ENCODE measurements around the gene KLHL40.
A peak's percentile ranks its signal among the peaks of the same experiment; 100 is the strongest.

The KLHL40 gene

GRCh38 chr3:42691816-42692666 lies 6.7 kb downstream of the KLHL40 start:
- no peak for DNase-seq

- no peak for DNase-seq
Measured at GRCh38 chr3:42692667-42693529, 7.6 kb downstream of the KLHL40 start.

- DNase-seq: no peak
Measured at GRCh38 chr3:42693530-42693930, 8.2 kb downstream of the KLHL40 start.

GRCh38 chr3:42694366-42694765 lies 9.0 kb downstream of the KLHL40 start:
- DNase-seq: no peak

DNA sequence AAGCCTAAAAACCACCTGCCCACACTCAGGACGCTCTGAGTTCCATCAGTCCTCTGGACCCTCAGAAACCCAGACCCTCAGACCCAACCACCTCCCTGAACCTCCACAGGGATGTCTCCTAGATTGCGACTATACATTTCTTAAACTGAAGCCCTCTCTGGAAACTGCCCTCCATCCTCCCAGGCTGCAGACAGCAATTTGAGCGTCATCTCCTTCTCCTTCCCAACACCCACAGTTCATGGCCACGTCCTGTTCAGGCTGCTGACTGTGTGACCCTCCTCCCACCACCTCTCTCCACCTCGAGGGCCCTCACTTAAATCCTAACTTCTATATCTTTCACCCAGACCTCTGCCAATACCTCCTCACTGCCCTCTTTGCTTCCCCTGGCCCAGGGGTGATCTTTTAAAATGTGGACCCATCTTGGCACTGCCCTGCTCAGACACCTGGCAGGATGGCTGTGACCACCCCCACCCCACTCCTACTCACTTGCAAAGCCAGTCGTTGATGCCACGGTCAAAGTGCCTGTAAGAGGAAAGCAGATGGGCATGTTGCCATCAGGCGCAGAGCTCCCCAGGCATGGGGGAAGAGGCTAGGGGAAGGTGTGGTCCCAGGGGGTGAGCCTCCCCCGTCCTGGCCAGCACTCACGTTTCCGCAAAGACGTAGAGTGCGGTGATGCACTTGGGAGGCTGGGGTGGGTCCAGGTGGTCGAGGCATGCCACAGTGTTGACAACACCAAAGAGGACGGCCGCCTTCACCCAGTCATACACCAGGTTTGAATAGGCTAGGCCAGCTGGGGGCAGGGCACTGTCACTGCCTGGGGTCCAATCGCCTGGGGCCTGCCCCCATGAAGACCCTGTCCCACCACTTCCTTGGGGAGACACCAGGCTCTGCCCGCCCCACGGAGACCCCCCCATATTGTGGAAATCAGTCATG lies 11.3 kb downstream of the KLHL40 start:
- DNase-seq: no peak

DNA sequence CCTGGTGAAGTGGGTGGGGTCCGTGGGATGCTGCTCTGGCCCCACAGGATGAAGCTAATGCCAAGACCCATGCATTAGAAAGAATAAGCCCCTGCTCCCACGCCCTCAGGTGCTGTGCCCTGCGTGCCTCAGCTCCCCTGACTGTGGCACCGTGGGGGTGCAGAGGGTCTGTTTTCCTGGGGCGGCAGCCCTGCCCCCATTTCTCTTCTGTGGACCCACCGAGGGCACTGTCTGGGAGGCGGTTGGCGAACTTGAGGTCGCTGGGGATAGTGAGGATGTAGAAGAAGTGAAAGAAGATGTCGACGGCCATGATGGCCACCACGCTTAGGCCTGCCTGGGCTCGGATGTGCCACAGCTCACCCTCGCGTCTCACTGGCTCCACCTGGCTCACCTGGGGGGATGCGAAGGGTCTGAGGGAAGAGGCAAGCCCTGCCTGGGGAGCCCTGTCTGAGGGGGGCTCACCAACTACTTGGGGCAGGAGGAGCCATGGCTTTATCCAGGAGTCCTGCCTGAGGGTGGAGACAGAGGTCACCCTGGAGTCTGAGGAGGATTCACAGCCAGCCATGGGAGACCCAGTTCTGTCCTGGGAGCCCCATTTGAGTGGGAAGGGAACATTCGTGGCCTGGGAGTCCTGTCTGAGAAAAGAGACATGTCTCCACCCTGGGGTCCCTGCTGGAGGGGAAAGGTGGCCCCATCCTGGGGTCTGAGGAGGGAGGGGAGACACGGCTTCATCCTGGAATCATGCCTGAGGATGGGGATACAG lies 12.1 kb downstream of the KLHL40 start:
- DNase-seq: no peak

- DNase-seq: no peak
Measured at GRCh38 chr3:42698216-42698910, 13.0 kb downstream of the KLHL40 start.

- DNase-seq: no peak
Measured at GRCh38 chr3:42698911-42699230, 13.5 kb downstream of the KLHL40 start.

GRCh38 chr3:42699511-42699971 lies 14.2 kb downstream of the KLHL40 start:
- DNase-seq: no peak

DNA sequence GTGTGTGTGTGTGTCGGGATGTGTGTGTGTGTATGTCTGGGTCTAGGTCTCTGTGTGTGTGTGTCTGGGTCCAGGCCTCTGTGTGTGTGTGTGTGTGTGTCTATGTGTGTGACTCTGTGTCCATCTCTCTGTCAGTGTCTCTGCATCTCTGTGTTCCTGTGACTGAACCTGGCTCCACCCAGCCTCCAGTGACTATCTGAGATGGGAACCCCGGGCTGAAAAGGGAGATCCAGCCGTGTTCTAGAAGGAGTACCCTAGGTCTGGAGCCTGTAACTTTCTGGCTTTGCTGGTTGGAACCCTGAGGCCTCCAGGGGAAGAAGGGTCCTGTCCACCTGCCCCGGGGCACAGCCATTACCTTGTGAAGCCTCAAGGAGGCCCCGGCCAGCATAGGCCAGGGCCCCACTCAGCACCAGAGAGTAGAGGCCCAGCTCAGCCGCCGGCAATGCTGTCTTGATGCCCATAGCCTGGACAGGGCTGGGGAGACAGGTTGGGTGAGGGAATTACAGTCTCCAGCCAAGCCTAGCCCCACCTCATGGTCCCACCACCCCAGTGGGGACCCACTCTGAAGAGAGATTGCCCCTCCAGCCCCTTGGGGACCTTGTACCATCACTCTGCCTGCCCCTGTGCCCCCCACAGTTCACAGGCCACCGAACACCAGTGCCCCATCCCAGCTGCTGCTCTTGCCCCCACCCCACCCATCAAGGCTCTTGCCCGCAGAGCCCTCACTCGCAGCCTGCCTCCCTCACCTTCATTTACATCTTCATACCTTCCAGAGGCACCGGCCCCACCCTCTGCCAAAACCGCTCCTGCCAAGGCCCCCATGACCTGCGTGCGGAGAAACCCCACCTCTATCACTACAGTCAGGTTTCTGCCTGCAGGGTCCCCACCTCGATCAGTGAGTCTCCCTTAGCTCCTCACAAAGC lies 15.3 kb downstream of the KLHL40 start:
- DNase-seq: no peak

DNA sequence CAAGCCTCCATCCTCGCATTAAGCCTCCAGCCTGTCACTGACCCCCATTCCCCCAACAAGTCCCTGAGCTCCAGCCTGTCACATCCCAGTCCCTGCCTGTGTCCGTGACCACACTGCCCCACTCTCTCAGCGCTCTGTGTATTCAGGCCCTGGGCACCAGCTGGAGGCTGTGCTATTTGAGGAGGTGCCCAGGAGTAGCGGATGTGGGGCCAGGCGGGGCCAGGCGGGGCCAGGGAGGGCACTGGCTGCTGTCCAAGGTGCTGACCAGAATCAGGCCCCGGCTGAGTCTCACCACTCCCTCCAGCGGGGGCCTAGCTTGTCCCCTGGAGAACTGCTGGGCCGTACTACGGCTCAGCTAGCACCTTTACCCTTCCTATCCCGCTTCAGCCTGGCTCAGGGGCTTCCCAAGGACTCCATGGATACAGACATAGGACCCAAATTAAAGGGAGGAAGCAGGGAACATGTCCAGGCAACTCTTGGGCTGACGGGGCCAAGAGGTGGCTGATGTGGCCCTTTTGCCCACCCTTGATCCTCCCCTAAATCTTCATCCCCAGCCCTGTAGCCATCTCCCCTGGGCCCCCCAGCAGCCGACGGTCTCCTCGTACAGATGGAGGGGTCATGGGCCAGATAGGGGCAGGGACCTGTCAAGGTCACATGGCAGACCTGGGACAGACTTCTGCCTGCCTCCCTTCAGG lies 16.2 kb downstream of the KLHL40 start:
- peak; percentile 85 for DNase-seq

DNA sequence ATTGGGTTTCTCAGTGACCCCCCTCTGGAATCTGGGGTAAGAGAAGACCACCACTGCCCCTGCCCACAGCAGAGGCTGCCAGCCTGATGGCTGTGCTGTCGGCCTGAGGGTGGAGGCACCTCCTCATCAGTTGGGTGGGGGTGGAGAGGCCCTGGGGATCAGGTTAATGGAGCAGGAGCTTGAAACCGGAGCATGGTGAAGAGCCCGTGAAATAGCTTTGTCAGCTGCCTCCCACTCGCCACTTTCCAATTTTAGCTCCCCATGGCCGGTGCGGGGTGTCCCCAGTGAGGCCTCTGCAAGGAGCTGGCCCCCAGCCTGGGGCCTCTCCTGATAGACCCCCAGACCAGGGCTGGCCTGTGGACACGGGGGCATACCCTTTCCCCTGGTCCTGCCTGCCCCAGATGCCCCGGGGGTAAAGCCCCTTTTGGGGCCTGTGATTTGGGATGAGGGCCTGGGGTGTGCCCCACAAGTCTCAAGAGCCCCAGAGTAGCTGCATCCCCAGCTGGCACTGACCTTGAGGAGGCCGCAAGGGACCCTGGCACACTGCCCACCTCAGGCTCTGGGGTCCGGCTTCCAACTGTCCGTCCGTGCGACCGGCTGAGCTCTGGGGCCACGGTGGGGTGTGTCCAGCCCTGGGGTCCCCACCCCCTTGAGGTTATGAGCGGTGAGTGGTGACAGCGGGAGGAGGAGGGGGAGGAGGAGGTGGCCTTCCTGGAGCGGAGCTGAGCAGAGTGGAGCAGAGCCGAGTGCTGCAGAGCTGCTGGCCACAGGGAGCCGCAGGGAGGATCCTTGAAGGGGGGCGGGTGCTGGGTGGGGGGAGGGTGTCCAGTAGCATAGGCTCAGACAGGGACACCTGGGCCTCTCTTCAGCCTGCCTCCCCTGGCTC lies 17.0 kb downstream of the KLHL40 start, which contains the start of gene HHATL:
Gene HHATL (minus strand): TSS at position 733 of the 886 bp plus-strand sequence. CDS start 1,972 bp downstream, outside the sequence.
- no peak for DNase-seq

DNA sequence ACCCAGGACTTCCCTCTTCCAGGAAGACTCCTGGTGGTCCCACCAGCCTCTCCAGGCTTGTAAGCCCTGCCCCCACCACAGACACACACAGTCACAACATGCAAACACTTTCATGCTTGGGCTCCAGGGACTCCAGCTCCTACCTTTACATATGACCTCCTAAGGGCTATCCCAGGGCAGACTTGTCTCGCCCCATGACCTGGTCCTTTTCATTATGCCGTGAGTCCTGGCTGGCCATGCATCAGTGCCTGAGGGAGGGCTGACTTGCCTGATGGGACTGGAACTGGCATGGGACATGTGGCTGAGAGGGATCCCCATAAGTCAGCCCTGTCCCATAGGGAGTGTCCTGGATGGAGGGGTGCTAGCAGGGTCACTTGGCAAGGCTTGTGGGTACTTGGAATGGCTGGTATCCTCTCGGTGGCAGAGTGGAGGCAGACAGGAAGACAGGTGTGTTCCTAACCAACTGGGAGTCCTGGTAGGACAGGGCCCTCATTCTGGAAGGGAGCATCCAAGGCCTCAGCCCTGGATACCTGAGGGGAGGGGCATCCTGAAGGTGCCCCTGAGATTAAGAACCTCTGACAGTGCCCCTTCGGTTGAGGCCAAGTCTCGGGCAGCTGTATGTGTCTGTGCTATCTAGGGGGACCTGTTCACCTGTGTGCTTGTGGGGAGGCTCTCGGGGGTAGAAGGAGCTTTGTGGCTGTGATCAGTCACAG lies 17.8 kb downstream of the KLHL40 start:
- no peak for DNase-seq

- DNase-seq: no peak
Measured at GRCh38 chr3:42703695-42704025, 18.3 kb downstream of the KLHL40 start.

- DNase-seq: no peak
Measured at GRCh38 chr3:42704136-42704841, 19.0 kb downstream of the KLHL40 start.

GRCh38 chr3:42705058-42705767 lies 19.9 kb downstream of the KLHL40 start:
- DNase-seq: no peak
